ENCODE measurements around the gene SPDYE8.
"Not testable (repeated sequence)": the region's sequence is repeated elsewhere in the genome, so short reads cannot be mapped to it uniquely, and the experiment has no call there.

DNA sequence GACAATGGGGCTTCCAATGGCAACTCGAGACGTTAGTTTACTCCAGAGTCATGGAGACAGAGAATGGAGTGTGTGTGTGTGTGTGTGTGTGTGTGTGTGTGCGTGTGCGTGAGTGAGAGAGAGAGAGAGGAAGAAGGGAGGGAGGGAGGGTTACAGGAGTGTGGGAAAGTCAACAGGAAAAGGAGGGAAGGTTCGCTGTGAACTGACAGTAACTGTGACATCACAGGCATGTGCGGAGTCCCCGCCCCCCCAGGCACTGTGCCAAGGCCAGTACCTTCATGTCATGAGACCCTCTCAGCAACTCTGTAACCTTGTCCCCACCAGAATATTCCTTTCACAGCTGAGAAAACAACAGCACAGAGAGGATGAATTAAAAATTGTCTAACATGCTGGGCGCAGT, 32.1 kb downstream of the SPDYE8 start:
- TF ChIP-seq, protein P1, sequence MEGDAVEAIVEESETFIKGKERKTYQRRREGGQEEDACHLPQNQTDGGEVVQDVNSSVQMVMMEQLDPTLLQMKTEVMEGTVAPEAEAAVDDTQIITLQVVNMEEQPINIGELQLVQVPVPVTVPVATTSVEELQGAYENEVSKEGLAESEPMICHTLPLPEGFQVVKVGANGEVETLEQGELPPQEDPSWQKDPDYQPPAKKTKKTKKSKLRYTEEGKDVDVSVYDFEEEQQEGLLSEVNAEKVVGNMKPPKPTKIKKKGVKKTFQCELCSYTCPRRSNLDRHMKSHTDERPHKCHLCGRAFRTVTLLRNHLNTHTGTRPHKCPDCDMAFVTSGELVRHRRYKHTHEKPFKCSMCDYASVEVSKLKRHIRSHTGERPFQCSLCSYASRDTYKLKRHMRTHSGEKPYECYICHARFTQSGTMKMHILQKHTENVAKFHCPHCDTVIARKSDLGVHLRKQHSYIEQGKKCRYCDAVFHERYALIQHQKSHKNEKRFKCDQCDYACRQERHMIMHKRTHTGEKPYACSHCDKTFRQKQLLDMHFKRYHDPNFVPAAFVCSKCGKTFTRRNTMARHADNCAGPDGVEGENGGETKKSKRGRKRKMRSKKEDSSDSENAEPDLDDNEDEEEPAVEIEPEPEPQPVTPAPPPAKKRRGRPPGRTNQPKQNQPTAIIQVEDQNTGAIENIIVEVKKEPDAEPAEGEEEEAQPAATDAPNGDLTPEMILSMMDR (conservative IDR thresholded peaks at IDR 0.05; ENCODE audit: low read length), result not testable (repeated sequence)
- not testable (repeated sequence) for TF ChIP-seq EZH2phosphoT487 (IDR thresholded peaks at IDR 0.05; ENCODE audit: borderline replicate concordance)

Measured in Loucy (cell line).